ENCODE measurements around the gene AIRE. TPM values are rescaled to one million over a fixed set of nuclear protein-coding genes. Genes with fewer than 3 reads are reported as not detected.

AIRE gene
- total RNA-seq, 2 experiments from 2014 or later, result not detected

- H3K9me3 Mint-ChIP-seq (ENCODE audit: insufficient read depth), result no peaks in the 10 kb centered on the region
- POLR2A ChIA-PET, result interaction anchor here (1.0 kb wide), 1 partner anchor 15 kb away, joined by 4 read pairs; no protein-coding TSS in a partner anchor
- peaks cover 26% of the 10 kb centered on the region for H3K36me3 Mint-ChIP-seq (ENCODE audit: low read depth)
- H3K27me3 Mint-ChIP-seq (ENCODE audit: low read depth), result no peaks in the 10 kb centered on the region
- no peak for DNase-seq
- H3K4me3 Mint-ChIP-seq, result no peak overlapping the region
- peaks cover 44% of the 10 kb centered on the region for H3K4me1 Mint-ChIP-seq (ENCODE audit: low read depth)
- H3K27ac Mint-ChIP-seq, result no peak overlapping the region
- CTCF ChIA-PET, result interaction anchor here (0.8 to 1.5 kb wide), 4 partner anchors 10 to 190 kb away, joined by 3 to 6 read pairs (median 4); no protein-coding TSS in a partner anchor
- ATAC-seq, result no peak
These were observed 18.4 kb downstream of the AIRE start for GRCh38 chr21:44304011-44304616.

GRCh38 chr21:44304877-44305293 is 19.2 kb downstream of the AIRE start:
- H3K9me3 Mint-ChIP-seq (ENCODE audit: insufficient read depth), result no peaks in the 10 kb centered on the region
- CTCF ChIA-PET, result interaction anchor here (1.5 kb wide), 1 partner anchor 189 kb away, joined by 3 read pairs; no protein-coding TSS in a partner anchor
- H3K36me3 Mint-ChIP-seq (ENCODE audit: low read depth), result peaks cover 23% of the 10 kb centered on the region
- H3K4me3 Mint-ChIP-seq, result no peak overlapping the region
- H3K4me1 Mint-ChIP-seq (ENCODE audit: low read depth), result peaks cover 40% of the 10 kb centered on the region
- DNase-seq (peak; percentile 55), ATAC-seq (no peak)
- POLR2A ChIA-PET, result interaction anchor here (1.0 kb wide), 1 partner anchor 14 kb away, joined by 4 read pairs; no protein-coding TSS in a partner anchor
- peak overlapping the region; percentile 17 for H3K27ac Mint-ChIP-seq
- no peaks in the 10 kb centered on the region for H3K27me3 Mint-ChIP-seq (ENCODE audit: low read depth)

GRCh38 chr21:44305691-44306090 is 20.0 kb downstream of the AIRE start:
- DNase-seq (no peak), ATAC-seq (no peak)
- no peaks in the 10 kb centered on the region for H3K9me3 Mint-ChIP-seq (ENCODE audit: insufficient read depth)
- POLR2A ChIA-PET, result no interaction called here
- peaks cover 23% of the 10 kb centered on the region for H3K36me3 Mint-ChIP-seq (ENCODE audit: low read depth)
- no peaks in the 10 kb centered on the region for H3K27me3 Mint-ChIP-seq (ENCODE audit: low read depth)
- no peak overlapping the region for H3K4me3 Mint-ChIP-seq
- CTCF ChIA-PET, result no interaction called here
- peaks cover 39% of the 10 kb centered on the region for H3K4me1 Mint-ChIP-seq (ENCODE audit: low read depth)
- no peak overlapping the region for H3K27ac Mint-ChIP-seq

GRCh38 chr21:44306936-44307704 is 21.4 kb downstream of the AIRE start:
- H3K36me3 Mint-ChIP-seq (ENCODE audit: low read depth), result peaks cover 24% of the 10 kb centered on the region
- no peak for DNase-seq
- H3K27me3 Mint-ChIP-seq (ENCODE audit: low read depth), result no peaks in the 10 kb centered on the region
- ATAC-seq, result no peak
- ChIA-PET CTCF (no interaction called here), POLR2A (no interaction called here)
- H3K4me1 Mint-ChIP-seq (ENCODE audit: low read depth), result peaks cover 25% of the 10 kb centered on the region
- H3K9me3 Mint-ChIP-seq (ENCODE audit: insufficient read depth), result no peaks in the 10 kb centered on the region
- no peak overlapping the region for H3K4me3 Mint-ChIP-seq
- H3K27ac Mint-ChIP-seq, result no peak overlapping the region

GRCh38 chr21:44310628-44311507 is 25.2 kb downstream of the AIRE start:
- Mint-ChIP-seq H3K9me3 (ENCODE audit: insufficient read depth) (no peaks in the 10 kb centered on the region), H3K27ac (no peak overlapping the region), H3K27me3 (ENCODE audit: low read depth) (no peaks in the 10 kb centered on the region), H3K4me3 (no peak overlapping the region), H3K4me1 (ENCODE audit: low read depth) (peaks cover 2% of the 10 kb centered on the region), H3K36me3 (ENCODE audit: low read depth) (peaks cover 19% of the 10 kb centered on the region)
- CTCF ChIA-PET, result no interaction called here
- DNase-seq, result no peak
- no peak for ATAC-seq
- POLR2A ChIA-PET, result no interaction called here

GRCh38 chr21:44312089-44312488 is 26.4 kb downstream of the AIRE start:
- H3K36me3 Mint-ChIP-seq (ENCODE audit: low read depth), result peaks cover 23% of the 10 kb centered on the region
- H3K27me3 Mint-ChIP-seq (ENCODE audit: low read depth), result no peaks in the 10 kb centered on the region
- CTCF ChIA-PET, result no interaction called here
- ATAC-seq (no peak), DNase-seq (no peak)
- no peak overlapping the region for H3K27ac Mint-ChIP-seq
- no peaks in the 10 kb centered on the region for H3K9me3 Mint-ChIP-seq (ENCODE audit: insufficient read depth)
- peaks cover 2% of the 10 kb centered on the region for H3K4me1 Mint-ChIP-seq (ENCODE audit: low read depth)
- H3K4me3 Mint-ChIP-seq, result no peak overlapping the region
- POLR2A ChIA-PET, result no interaction called here

GRCh38 chr21:44312716-44313115 is 27.0 kb downstream of the AIRE start:
- Mint-ChIP-seq H3K27me3 (ENCODE audit: low read depth) (no peaks in the 10 kb centered on the region), H3K36me3 (ENCODE audit: low read depth) (peaks cover 19% of the 10 kb centered on the region), H3K4me3 (no peak overlapping the region), H3K9me3 (ENCODE audit: insufficient read depth) (no peaks in the 10 kb centered on the region), H3K4me1 (ENCODE audit: low read depth) (no peaks in the 10 kb centered on the region), H3K27ac (no peak overlapping the region)
- POLR2A ChIA-PET, result no interaction called here
- CTCF ChIA-PET, result no interaction called here
- no peak for DNase-seq
- ATAC-seq, result no peak

- ChIA-PET POLR2A (no interaction called here), CTCF (no interaction called here)
- Mint-ChIP-seq H3K36me3 (ENCODE audit: low read depth) (peaks cover 15% of the 10 kb centered on the region), H3K27me3 (ENCODE audit: low read depth) (no peaks in the 10 kb centered on the region), H3K9me3 (ENCODE audit: insufficient read depth) (no peaks in the 10 kb centered on the region), H3K4me1 (ENCODE audit: low read depth) (no peaks in the 10 kb centered on the region), H3K4me3 (no peak overlapping the region), H3K27ac (no peak overlapping the region)
- DNase-seq (no peak), ATAC-seq (no peak)
These were observed 27.8 kb downstream of the AIRE start for GRCh38 chr21:44313451-44313850.

GRCh38 chr21:44314128-44314527 is 28.5 kb downstream of the AIRE start:
- DNase-seq (no peak), ATAC-seq (no peak)
- CTCF ChIA-PET, result no interaction called here
- Mint-ChIP-seq H3K36me3 (ENCODE audit: low read depth) (peaks cover 16% of the 10 kb centered on the region), H3K9me3 (ENCODE audit: insufficient read depth) (no peaks in the 10 kb centered on the region), H3K27me3 (ENCODE audit: low read depth) (no peaks in the 10 kb centered on the region), H3K4me3 (no peak overlapping the region), H3K27ac (no peak overlapping the region), H3K4me1 (ENCODE audit: low read depth) (no peaks in the 10 kb centered on the region)
- POLR2A ChIA-PET, result no interaction called here

GRCh38 chr21:44314561-44314960 is 28.9 kb downstream of the AIRE start:
- no peak for ATAC-seq
- CTCF ChIA-PET, result no interaction called here
- H3K36me3 Mint-ChIP-seq (ENCODE audit: low read depth), result peaks cover 20% of the 10 kb centered on the region
- H3K4me1 Mint-ChIP-seq (ENCODE audit: low read depth), result no peaks in the 10 kb centered on the region
- no peak for DNase-seq
- H3K9me3 Mint-ChIP-seq (ENCODE audit: insufficient read depth), result no peaks in the 10 kb centered on the region
- H3K27me3 Mint-ChIP-seq (ENCODE audit: low read depth), result no peaks in the 10 kb centered on the region
- H3K27ac Mint-ChIP-seq, result no peak overlapping the region
- no peak overlapping the region for H3K4me3 Mint-ChIP-seq
- POLR2A ChIA-PET, result no interaction called here

GRCh38 chr21:44315691-44316203 is 30.1 kb downstream of the AIRE start:
- H3K4me3 Mint-ChIP-seq, result no peak overlapping the region
- no peaks in the 10 kb centered on the region for H3K4me1 Mint-ChIP-seq (ENCODE audit: low read depth)
- H3K27me3 Mint-ChIP-seq (ENCODE audit: low read depth), result no peaks in the 10 kb centered on the region
- peak; percentile 16 for ATAC-seq
- no peaks in the 10 kb centered on the region for H3K9me3 Mint-ChIP-seq (ENCODE audit: insufficient read depth)
- ChIA-PET CTCF (interaction anchor here (0.9 kb wide), 1 partner anchor 17 kb away, joined by 3 read pairs; no protein-coding TSS in a partner anchor), POLR2A (no interaction called here)
- H3K27ac Mint-ChIP-seq, result no peak overlapping the region
- DNase-seq, result no peak
- peaks cover 20% of the 10 kb centered on the region for H3K36me3 Mint-ChIP-seq (ENCODE audit: low read depth)
